GM19372 (cell line): ENCODE measurements around the gene TMEM150A.
"Not testable (repeated sequence)": the region's sequence is repeated elsewhere in the genome, so short reads cannot be mapped to it uniquely, and the experiment has no call there.

Experiments
- ATAC-seq: cut with Tn5 transposase; IDR thresholded peaks from one replicate; pipeline ENCODE4 v1.9.1; 2021; ENCODE audit warnings: mild to moderate bottlenecking, low read depth, moderate library complexity; ENCODE audit not compliant: unreplicated experiment

The TMEM150A gene

GRCh38 chr2:85577386-85578242, 24.9 kb downstream of the TMEM150A start, which contains the start of gene VAMP8:
VAMP8 (plus strand) TSS chr2:85577586; CDS start chr2:85577647, 61 bp downstream.
- peak; percentile 71 for ATAC-seq

GRCh38 chr2:85577063-85577385, 25.5 kb downstream of the TMEM150A start:
- ATAC-seq: no peak

GRCh38 chr2:85575739-85576138, 26.8 kb downstream of the TMEM150A start:
- ATAC-seq: no peak

GRCh38 chr2:85566265-85566664, 36.2 kb downstream of the TMEM150A start:
- no peak for ATAC-seq

GRCh38 chr2:85564144-85564563, 38.3 kb downstream of the TMEM150A start:
- ATAC-seq: no peak

GRCh38 chr2:85561280-85562212, 41.0 kb downstream of the TMEM150A start, which contains the start of gene GGCX:
GGCX (minus strand) TSS chr2:85561493; CDS start chr2:85561428, 65 bp downstream.
- peak; percentile 92 for ATAC-seq

- ATAC-seq: no peak
These were observed 41.7 kb downstream of the TMEM150A start for GRCh38 chr2:85560812-85561279.

- not testable (repeated sequence) for ATAC-seq
These were observed 42.1 kb downstream of the TMEM150A start for GRCh38 chr2:85560403-85560726.

GRCh38 chr2:85558160-85558559, 44.3 kb downstream of the TMEM150A start:
- no peak for ATAC-seq

GRCh38 chr2:85557130-85557529, 45.4 kb downstream of the TMEM150A start:
- ATAC-seq: no peak

GRCh38 chr2:85554980-85555612, 47.4 kb downstream of the TMEM150A start:
- no peak for ATAC-seq

- ATAC-seq: no peak
These were observed 49.3 kb downstream of the TMEM150A start for GRCh38 chr2:85553184-85553583.

GRCh38 chr2:85551698-85552678, 50.5 kb downstream of the TMEM150A start:
- ATAC-seq: peak; percentile 61

- no peak for ATAC-seq
These were observed 52.0 kb downstream of the TMEM150A start for GRCh38 chr2:85550486-85550885.

GRCh38 chr2:85549826-85550225, 52.7 kb downstream of the TMEM150A start:
- no peak for ATAC-seq

- no peak for ATAC-seq
These were observed 53.4 kb downstream of the TMEM150A start for GRCh38 chr2:85549095-85549494.

GRCh38 chr2:85548608-85548900, 53.9 kb downstream of the TMEM150A start:
- ATAC-seq: no peak
